Measurements from ENCODE around the gene HDDC3.
"Not testable (repeated sequence)": the region's sequence is repeated elsewhere in the genome, so short reads cannot be mapped to it uniquely, and the experiment has no call there.

The HDDC3 gene

DNA sequence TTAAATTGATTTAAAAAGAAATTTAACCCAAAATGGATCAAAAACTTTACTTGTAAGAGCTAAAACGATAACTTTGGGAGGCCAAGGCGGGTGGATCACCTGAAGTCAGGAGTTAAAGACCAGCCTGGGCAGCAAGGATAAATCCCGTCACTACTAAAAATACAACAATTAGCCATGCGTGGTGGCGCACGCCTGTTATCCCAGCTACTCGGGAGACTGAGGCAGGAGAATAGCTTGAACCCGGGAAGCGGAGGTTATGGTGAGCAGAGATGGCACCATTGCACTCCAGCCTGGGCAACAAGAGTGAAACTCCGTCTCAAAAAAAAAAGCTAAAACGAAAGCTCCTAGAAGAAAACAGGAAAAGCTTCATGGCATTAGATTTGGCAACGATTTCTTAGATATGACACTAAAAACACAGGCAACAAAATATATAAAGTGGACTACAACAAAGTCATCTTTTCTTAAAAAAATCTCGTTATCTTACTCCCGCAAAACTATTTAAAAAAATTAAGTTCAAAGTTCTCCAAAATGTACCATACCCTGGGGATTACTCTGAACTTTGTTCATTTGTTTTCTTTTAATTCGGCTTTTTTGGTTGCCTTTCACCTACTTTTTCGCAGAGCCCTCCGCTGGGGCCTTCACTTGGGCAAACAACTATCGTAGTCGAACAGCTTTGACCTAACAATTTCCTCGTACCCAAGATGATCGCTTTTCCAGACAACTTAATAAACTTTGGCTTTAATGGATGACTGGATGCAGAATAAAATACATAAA is 2.9 kb downstream of the HDDC3 start:
- no peak for DNase-seq

DNA sequence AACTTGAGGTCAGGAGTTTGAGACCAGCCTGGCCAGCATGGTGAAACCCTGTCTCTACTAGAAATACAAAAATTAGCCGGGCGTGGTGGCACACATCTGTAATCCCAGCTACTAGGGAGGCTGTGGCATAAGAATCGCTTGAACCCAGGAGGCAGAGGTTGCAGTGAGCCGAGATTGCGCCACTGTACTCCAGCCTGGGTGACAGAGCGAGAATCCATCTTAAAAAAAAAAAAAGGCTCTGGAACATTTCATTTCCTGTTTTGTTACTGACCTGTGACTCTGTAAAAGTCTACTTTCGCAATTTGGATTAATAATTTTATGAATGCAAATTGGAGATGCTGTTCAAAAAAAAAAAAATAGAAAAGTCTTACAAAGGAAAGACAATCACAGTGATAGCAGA is 4.2 kb downstream of the HDDC3 start:
- DNase-seq: not testable (repeated sequence)

DNA sequence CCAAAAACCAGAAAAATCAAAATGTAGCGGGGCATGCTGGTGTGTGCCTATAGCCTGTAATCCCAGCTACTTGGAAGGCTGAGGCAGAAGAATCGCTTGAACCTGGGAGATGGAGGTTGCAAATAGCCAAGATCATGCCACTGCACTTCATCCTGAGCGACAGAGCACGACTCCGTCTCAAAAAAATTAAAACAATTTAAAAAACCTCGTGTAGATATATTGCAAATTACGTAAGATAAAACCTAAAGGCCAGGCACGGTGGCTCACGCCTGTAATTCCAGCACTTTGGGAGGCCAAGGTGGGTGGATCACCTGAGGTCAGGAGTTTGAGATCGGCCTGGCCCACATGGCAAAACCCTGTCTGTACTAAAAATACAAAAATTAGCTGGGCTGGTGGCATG is 5.6 kb downstream of the HDDC3 start:
- DNase-seq: not testable (repeated sequence)

DNA sequence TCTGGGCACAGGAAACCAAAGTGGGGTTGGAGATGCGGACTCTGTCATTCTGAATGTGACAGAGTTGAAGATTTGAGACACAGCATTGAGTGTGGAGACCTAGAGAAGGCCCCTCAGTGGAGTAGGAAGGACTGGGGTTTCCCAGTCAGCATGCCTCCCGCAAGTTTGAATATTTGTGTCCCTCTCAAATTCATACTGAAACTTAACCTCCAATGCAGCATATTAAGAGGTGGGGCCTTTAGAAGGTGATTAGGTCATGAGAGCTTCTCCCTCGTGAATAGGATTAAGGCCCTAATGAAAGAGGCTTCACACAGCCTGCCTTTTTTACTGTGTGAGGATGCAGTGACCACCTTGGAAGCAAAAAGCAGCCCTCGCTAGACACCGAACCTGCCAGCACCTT is 8.0 kb downstream of the HDDC3 start:
- DNase-seq: no peak

DNA sequence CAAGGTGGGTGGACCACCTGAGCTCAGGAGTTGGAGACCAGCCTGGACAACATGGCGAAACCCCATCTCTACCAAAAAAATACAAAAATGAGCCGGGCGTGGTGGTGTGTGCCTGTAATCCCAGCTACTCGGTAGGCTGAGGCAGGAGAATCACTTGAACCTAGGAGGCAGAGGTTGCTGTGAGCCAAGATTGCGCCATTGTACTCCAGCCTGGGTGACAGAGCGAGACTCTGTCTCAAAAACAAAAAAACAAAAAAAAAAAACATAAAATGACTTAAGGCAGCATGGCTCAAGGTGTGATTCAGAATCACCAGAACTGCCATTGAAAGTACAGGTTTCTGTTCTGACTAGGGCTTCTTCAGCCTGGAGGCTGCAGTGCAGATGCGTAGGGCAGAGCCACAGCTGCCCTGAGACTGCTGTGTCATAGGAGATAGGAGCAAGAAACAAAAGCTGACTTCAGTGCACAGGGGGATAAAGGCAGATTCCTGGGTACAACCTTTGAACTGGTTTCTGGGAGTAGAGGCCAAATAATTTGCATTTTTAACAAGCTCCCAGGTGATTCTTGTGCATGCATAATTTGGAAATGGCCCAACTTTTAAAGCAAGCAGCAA is 9.5 kb downstream of the HDDC3 start:
- not testable (repeated sequence) for DNase-seq

DNA sequence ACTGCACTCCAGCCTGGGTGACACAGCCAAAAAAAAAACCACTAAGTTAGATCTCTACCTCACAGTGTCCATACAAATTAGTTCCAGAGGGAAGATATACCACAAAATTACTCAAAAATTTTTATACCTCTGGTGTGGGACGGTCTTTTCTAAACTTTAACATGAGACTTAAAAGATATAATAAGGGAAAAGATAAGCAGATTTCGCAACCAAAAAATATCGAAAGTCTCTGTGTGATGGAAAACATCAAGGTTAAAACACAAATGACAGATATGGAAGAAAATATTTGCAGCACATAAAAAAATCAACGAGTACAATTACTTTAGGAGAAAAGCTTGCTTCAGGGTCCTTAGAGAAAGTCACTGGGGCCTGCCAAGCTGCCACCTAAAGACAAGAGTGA is 10.5 kb downstream of the HDDC3 start:
- no peak for DNase-seq

DNA sequence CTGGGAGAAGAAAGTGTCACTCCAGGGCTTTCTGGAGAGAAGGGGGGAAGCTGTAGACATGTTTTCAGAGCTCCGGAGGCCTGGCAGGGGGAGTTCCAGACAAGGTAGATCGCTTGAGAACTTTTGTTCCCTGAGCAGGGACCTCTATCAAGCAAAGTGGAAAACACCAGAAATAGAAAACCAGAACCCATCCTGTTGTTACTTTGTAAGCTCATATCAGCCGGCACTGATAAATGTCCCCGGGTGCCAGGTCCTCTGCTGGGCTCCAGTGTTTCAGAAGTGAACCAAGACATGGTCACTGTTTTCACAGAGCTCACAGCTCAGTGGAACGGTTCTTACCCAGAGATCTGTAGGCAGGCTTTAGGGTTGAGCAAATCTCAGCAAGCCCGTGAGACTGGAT is 13.5 kb downstream of the HDDC3 start:
- no peak for DNase-seq

DNA sequence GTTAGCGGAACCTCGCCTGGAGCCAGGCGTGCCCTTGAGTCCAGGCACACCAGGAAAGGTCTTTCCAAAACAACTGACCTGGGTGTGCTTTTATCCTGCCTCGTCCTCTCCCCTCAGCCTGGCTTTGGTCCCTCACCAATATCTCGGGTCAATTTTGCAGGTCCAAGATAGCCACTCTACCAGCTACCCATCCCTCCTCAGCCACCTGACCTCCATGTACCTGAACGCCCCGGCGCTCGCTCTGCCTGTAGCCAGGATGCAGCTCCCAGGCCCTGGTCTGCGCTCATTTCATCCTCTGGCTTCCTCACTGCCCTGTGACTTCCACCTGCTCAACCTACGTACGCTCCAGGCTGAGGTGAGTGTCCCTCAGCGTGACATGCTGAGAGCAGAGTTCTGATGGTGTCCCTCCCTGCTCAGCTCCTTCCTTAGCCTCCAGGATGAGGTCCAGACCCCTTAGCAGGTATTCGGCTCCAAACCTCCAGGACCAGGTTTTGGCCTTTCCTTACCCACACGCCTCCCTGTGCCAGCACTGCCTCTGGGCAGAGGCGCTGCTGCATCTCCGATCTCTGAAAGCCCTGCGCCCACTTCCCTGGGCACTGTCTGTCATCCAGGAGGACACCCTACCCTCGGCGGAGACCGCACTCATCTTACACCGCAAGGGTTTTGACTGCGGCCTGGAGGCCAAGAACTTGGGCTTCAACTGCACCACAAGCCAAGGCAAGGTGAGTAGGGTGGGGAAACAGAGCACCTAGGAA is 14.1 kb downstream of the HDDC3 start:
- DNase-seq: no peak

DNA sequence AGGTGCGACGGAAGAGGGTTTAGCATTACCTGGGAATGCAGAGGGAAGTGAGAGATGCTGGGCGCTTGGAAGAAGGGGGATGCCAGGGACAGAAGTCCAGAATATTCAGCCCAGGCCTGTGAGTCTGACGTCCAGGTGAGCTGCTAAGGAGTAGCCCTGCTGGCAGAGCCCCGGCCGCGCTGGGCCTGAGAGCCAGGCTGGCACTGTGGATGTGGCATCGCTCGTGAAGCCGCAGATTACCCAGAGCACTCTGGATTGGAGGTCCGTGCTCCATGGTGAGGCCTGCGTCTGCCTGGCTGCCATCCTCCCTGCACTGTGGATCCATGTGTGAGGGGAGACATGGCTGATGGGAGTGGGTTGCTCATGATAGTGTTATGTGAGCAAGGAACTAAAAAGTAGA is 14.8 kb downstream of the HDDC3 start:
- DNase-seq: no peak

DNA sequence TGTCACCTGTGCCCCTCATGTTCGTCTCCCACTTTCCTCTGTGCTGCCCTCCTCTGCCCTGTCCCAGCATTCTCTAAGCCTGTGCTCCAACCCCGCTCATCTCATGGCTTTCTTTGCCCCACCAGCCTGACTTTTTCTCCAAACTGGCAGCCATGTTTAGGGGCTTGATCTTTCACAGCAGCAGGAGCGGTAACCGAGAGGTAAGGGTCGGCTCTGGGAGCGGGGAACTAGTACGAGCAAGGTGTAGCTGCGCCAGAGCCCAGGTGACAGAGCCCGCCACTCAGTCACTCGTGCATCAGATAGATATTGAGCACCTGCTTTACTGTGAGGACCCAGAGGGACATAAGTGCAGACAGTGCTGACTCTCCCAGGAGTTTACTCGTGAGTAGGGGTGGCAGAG is 15.9 kb downstream of the HDDC3 start:
- DNase-seq: no peak

DNA sequence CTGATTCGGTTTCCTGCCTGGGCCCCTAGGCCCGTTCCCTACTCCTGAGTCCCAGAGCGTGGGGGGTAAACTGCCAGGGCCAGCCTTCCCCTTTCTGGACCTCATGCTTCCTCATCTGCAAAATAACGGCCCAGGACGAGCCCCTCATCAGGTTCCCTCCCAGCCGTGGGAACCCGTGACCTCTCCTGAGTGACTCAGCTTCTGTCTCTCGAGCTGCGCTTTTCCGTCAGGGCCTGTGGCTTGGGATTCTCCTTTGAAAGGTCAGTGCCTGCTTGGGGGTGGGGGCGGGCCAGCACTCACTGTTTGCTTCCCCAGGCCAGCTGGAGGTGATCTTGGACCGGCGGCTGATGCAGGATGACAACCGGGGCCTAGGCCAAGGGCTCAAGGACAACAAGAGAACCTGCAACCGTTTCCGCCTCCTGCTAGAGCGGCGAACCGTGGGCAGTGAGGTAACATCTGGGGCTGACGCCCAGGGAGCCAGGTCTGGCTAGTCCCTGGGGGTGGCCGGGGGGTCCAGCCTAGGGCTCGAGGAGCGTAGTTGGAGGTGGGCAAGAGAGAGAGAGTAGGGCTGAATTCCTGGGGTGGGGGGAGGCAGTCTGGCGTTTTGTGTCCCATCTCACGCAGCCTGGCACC is 16.4 kb downstream of the HDDC3 start:
- no peak for DNase-seq

DNA sequence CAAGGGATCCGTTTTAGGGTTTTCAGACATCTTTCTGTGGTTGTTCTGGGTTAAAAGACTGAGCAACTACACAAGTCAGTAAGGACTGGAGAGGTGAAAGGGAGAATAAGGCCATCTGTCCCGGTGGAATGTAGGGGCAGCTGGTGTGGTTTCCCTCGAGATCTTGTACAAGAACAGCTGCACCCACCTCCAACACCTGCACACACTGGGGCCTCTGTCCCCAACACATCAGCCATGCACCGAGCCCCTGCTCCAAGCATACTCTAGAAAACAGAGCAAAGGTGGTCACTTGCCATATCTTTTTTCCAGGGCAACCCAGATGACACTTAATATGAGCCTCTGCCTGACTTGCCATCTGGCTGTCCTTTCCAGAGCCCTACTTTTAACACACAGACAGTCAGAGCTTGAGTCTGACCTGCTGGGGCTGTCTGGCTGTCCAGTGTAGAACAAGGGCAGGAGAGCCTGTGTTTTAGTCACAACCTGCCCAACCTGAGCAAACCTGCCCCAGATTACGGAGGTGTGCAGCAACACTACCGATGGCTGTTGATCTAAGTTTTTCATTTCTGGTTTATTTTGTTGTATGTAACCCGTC is 17.0 kb downstream of the HDDC3 start:
- no peak for DNase-seq

DNA sequence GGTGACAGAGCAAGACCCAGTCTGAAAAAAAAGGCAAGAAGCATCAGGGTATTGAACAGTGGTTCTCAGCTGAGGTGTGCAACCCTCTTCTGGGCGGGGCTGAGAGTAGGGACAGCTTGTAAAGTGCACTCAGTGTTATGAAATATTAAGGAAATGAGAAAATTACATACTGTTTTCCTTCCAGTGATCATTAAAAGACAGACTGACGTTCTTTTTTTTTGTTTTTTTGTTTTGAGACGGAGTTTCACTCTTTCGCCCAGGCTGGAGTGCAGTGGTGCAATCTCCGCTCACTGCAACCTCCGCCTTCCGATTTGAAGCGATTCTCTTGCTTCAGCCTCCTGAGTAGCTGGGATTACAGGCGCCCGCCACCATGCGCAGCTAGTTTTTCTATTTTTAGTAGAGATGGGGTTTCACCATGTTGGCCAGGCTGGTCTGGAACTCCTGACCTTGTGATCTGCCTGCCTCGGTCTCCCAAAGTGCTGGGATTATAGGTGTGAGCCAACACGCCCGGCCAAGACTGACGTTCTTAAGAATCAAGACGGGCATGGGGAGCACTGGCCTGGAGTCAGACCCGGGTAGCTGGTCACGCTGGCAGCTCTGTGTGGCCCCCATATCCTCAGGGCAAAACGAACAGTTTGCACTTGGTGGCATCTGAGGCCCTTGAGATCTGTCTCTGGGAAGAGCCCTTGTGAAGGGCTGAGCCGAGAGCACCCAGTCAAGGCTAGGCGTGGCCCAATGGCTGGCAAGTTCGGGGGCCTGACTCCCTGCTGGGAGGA is 17.9 kb downstream of the HDDC3 start:
- DNase-seq: no peak

DNA sequence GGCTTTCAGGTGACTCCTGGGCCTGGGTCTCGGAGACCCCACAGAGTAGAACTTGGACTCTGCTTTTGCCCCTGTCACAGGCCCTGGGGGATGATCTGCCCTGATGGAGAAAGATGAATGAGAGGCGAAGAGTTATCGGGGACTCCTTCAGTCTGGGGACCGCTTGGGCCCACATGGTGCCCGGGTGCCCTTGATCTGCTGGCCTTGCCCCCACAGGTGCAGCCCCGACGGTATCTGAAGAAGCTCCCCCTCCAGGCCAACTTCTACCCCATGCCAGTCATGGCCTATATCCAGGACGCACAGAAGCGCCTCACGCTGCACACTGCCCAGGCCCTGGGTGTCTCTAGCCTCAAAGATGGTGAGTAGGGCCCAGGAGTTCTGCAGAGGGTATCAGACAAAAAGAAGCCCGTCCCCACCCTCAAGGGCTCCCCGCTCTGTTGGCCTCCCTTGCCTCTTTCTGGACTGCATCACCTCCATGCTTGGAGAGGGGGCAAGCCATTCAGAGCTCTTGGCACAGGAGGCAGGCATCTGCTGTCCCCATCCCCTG is 18.9 kb downstream of the HDDC3 start:
- no peak for DNase-seq

DNA sequence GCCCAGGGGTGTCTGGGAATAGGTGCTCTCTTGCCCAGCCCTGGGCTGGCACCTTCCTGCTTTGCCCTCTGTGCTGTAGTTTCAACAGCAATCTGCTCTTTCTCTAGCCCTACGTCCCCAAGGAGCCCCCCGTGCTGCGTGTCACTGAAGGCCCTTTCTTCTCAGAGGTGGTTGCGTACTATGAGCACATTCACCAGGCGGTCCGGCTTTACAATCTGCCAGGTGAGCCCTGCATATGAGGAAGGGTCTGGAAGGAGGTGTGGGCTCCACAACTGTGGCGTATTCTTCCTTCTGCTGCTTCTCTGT is 19.6 kb downstream of the HDDC3 start:
- DNase-seq: no peak

DNA sequence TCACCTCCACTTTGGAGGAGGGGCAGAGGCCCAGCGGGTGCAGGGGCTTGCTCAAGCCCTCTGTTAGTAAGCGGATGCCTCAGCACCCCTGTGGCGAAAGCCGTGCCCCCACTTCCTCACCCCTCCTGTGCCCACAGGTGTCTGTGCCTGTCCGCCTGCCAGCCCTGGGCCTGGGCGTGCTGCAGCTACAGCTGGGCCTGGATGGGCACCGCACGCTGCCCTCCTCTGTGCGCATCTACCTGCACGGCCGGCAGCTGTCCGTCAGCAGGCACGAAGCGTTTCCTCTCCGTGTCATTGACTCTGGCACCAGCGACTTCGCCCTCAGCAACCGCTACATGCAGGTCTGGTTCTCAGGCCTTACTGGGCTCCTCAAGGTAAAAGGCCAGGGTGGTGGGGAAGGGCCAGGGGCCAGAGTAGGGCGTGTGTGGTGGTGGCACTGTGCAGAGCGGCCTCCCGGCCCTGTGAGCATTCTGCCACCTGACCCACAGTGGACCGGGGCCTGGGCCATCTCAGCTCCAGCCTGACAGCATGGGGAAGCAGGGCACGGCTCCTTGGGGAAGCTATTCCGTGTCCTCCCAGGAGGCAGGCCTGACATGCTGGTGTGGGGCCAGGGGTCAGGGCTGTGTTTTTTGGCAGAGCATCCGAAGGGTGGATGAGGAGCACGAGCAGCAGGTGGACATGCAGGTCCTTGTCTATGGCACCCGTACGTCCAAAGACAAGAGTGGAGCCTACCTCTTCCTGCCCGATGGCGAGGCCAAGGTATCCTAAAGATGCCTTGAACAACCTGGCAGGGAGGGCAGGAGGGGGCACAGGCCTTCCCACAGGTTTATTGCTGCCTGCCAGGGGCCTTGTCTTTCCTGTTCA is 20.2 kb downstream of the HDDC3 start:
- DNase-seq: no peak

DNA sequence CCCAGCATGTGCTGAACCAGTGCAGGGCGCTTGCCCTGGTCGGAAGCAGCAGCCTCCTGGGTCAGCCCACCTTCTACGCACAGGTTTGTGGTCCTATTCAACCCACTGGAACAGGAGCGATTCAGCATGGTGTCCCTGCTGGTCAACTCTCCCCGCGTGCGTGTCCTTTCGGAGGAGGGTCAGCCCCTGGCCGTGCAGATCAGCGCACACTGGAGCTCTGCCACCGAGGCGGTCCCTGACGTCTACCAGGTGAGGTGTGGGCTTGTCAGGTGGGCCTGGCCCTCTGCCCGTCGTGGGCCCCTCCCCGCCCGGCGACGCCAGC is 21.1 kb downstream of the HDDC3 start:
- DNase-seq: no peak

DNA sequence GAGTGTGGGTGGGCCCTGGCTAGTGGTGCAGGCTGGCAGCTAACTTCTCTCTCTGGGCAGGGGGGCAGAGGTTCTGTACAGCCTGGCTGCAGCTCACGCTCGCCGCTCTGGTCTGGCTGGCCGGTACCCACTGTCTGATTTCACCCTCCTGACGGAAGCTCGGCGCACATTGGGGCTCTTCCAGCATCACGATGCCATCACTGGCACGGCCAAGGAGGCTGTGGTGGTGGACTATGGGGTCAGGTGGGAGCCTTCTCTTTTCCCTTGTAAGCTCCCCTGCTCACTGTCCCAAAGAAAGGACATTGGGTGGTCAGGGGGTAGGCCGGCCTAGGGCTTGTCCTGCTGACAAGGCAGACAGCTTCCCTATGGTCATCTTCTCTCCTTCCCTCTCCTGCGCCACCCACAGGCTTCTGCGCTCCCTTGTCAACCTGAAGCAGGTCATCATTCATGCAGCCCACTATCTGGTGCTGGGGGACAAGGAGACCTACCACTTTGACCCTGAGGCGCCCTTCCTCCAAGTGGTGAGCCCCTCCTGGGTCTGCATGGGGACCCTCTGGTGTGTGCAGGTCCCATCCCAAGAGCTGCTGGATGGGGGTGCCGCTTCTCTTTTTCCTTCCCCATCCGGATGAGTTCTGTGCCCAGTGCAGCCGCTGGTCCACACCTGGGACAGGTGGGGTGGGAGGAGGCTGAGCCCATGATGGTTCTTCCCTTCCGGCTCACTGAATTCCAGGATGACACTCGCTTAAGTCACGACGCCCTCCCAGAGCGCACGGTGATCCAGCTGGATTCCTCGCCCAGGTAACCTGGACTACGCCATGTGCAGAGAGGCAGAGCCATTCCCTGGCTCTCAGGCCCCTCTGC is 21.7 kb downstream of the HDDC3 start:
- no peak for DNase-seq

DNA sequence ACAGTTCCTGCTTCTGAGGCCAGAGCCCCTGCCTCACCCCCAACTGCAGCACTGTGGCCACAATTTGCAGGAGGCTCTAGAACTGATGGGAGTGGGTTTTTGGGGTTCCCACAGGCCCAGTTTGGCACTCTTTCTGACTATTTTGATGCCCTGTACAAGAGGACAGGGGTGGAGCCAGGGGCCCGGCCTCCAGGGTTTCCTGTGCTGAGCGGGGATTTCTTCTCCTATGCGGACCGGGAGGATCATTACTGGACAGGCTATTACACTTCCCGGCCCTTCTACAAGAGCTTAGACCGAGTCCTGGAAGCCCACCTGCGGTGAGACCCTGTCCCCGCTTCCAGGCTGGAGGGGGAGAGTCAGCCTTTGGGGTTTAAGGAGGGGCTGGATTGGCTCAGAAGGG is 22.4 kb downstream of the HDDC3 start:
- no peak for DNase-seq

DNA sequence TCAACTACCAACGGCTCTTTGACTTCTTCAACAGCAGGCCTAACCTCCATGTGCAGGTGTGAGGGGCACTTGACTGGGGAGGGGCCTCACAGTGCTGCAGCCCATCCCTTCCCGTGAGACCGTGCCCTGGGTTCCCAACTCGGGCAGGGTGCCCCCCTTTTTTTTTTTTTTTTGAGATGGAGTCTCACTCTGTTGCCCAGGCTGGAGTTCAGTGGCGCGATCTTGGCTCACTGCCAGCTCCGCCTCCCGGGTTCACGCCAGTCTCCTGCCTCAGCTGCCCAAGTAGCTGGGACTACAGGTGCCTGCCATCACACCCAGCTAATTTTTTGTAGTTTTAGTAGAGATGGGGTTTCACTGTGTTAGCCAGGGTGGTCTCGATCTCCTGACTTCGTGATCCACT is 22.9 kb downstream of the HDDC3 start:
- not testable (repeated sequence) for DNase-seq

Measured in NCI-H1694 (cell line).